Neuronal stem cell (in vitro differentiated cells): ENCODE data around the gene MYOF.

Experiments used
- DNase-seq: peaks from one replicate; pipeline ENCODE4 v3.0.0-alpha.2; 2013; ENCODE audit warnings: low spot score
- H2AFZ ChIP-seq: one replicate; pipeline ENCODE4 v1.6.1; 2013; ENCODE audit warnings: mild to moderate bottlenecking, low read length, inconsistent platforms
- H2AK5ac ChIP-seq: 2 replicates; pipeline ENCODE4 v1.6.1; 2013; ENCODE audit warnings: low read depth, mild to moderate bottlenecking, inconsistent platforms, low read length, moderate library complexity, mixed read lengths
- H2BK120ac ChIP-seq: 2 replicates; pipeline ENCODE4 v1.6.1; 2013; ENCODE audit warnings: low read depth, mild to moderate bottlenecking, inconsistent platforms, low read length, moderate library complexity, mixed read lengths
- H2BK12ac ChIP-seq: one replicate; pipeline ENCODE4 v1.6.1; 2013; ENCODE audit warnings: low read length, inconsistent platforms
- H2BK15ac ChIP-seq: 2 replicates; pipeline ENCODE4 v1.6.1; 2013; ENCODE audit warnings: mild to moderate bottlenecking, low read length, inconsistent platforms, mixed read lengths
- H2BK5ac ChIP-seq: one replicate; pipeline ENCODE4 v1.6.1; 2013; ENCODE audit warnings: inconsistent platforms, mild to moderate bottlenecking, low read length, moderate library complexity
- H3K14ac ChIP-seq: one replicate; pipeline ENCODE4 v1.6.1; 2013; ENCODE audit warnings: low read length, inconsistent platforms
- H3K18ac ChIP-seq: 2 replicates; pipeline ENCODE4 v1.6.1; 2013; ENCODE audit warnings: low read length, inconsistent platforms
- H3K23ac ChIP-seq: 2 replicates; pipeline ENCODE4 v1.6.1; 2013; ENCODE audit warnings: low read depth, mild to moderate bottlenecking, mixed read lengths, low read length, inconsistent platforms; ENCODE audit not compliant: poor library complexity
- H3K27ac ChIP-seq: replicated peaks from 3 replicates; pipeline ENCODE4 v1.5.1; 2013; ENCODE audit warnings: low read length, inconsistent platforms
- H3K27me3 ChIP-seq, 3 experiments: 2 replicates each; pipeline ENCODE4 v1.6.1; 2013; ENCODE audit warnings: low read length in 3 of 3, mild to moderate bottlenecking in 2 of 3, inconsistent platforms in 1 of 3, low read depth in 1 of 3, mixed read lengths in 1 of 3, moderate library complexity in 1 of 3; ENCODE audit not compliant: control insufficient read depth in 3 of 3, insufficient read depth in 3 of 3
- H3K36me3 ChIP-seq, 2 donors: replicated peaks in 1 of 2; 2 replicates each; pipeline ENCODE4 v1.6.1; 2013; ENCODE audit warnings: low read length in 2 of 2; ENCODE audit not compliant: control insufficient read depth in 2 of 2, insufficient read depth in 2 of 2
- H3K4ac ChIP-seq: 2 replicates; pipeline ENCODE4 v1.6.1; 2013; ENCODE audit warnings: inconsistent platforms, mild to moderate bottlenecking, low read length, moderate library complexity
- H3K4me1 ChIP-seq, 2 donors: 1 replicate in 1 of 2; 2 replicates in 1 of 2; pipeline ENCODE4 v1.6.1; 2013; ENCODE audit warnings: low read length in 2 of 2, low read depth in 1 of 2; ENCODE audit not compliant: control insufficient read depth in 2 of 2, insufficient read depth in 1 of 2
- H3K4me2 ChIP-seq: one replicate; pipeline ENCODE4 v1.6.1; 2013; ENCODE audit warnings: mild to moderate bottlenecking, low read length, inconsistent platforms; ENCODE audit not compliant: insufficient read depth, poor library complexity, severe bottlenecking
- H3K4me3 ChIP-seq, 2 donors: 2 replicates each; pipeline ENCODE4 v1.5.1; 2013; ENCODE audit warnings: low read length in 2 of 2, mild to moderate bottlenecking in 2 of 2, inconsistent platforms in 1 of 2, moderate library complexity in 1 of 2
- H3K79me1 ChIP-seq: one replicate; pipeline ENCODE4 v1.6.1; 2013; ENCODE audit warnings: low read depth, mild to moderate bottlenecking, inconsistent platforms, low read length, moderate library complexity
- H3K9ac ChIP-seq: one replicate; pipeline ENCODE4 v1.6.1; 2013; ENCODE audit warnings: mild to moderate bottlenecking, low read depth, low read length, inconsistent platforms; ENCODE audit not compliant: poor library complexity
- H3K9me3 ChIP-seq, 2 donors: replicated peaks in 1 of 2; 2 replicates each; pipeline versions ENCODE3 to v1.6.1; 2013; ENCODE audit warnings: low read length in 2 of 2, mild to moderate bottlenecking in 2 of 2, inconsistent platforms in 1 of 2, low read depth in 1 of 2, mixed read lengths in 1 of 2, moderate library complexity in 1 of 2; ENCODE audit not compliant: control insufficient read depth in 2 of 2, insufficient read depth in 1 of 2
- H4K8ac ChIP-seq: one replicate; pipeline ENCODE4 v1.6.1; 2013; ENCODE audit warnings: low read depth, mild to moderate bottlenecking, inconsistent platforms, low read length, moderate library complexity
- H4K91ac ChIP-seq: one replicate; pipeline ENCODE4 v1.6.1; 2013; ENCODE audit warnings: low read length, low read depth, mild to moderate bottlenecking, inconsistent platforms; ENCODE audit not compliant: poor library complexity
- WGBS, 2 donors: extraction: QIAGEN DNeasy Blood & Tissue Kit; methylation state at CpG; one replicate each; pipeline ENCODE4 v1.1.7; 2013; ENCODE audit warnings: missing lambda C conversion rate in 2 of 2, mixed read lengths in 1 of 2; ENCODE audit not compliant: insufficient read length in 2 of 2, insufficient replicate concordance in 1 of 2; ENCODE audit errors: extremely low coverage in 2 of 2; 5-methylcytosine and 5-hydroxymethylcytosine counted together

MYOF gene

DNA sequence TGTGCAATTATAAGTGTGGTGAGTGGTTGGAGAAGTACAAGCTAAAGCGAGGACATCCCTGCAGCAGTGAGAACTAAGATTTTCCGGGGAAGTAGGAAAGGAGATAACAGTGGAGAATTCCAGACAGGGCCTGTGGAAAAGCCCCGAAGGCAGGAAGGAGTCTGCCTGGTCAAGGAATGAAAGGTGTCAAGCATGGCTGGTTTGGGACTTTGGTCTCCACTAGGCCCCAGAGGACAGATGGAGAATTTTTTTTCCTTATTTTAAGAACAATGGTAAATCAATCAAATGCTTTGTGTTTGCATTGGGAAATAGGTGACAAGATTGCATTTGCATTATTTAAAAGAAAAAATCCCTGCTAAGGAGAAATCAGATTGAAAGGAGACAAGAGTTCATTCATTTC is 11.0 kb upstream of the MYOF start:
- Histone ChIP-seq H2BK15ac (no peak overlapping the region), H3K27ac (no peak overlapping the region), H3K18ac (no peak overlapping the region), H2BK5ac (no peak overlapping the region), H3K4me1 (peaks cover 0 to 3% of the 10 kb centered on the region in 2 donors), H3K27me3 (no peaks in the 10 kb centered on the region), H3K79me1 (no peaks in the 10 kb centered on the region), H3K9me3 (no peaks in the 10 kb centered on the region), H2BK12ac (no peak overlapping the region), H4K91ac (no peak overlapping the region), H3K9ac (no peak overlapping the region), H2BK120ac (no peak overlapping the region), H3K14ac (no peak overlapping the region), H3K23ac (no peak overlapping the region), H2AK5ac (no peak overlapping the region), H3K4me3 (no peak overlapping the region), H4K8ac (no peak overlapping the region), H3K4me2 (no peak overlapping the region), H3K36me3 (no peaks in the 10 kb centered on the region), H2AFZ (peak overlapping the region; percentile 47), H3K4ac (no peak overlapping the region)
- WGBS, 2 donors: no CpG with 5 or more reads among the region's 3 CpGs
- DNase-seq: no peak

DNA sequence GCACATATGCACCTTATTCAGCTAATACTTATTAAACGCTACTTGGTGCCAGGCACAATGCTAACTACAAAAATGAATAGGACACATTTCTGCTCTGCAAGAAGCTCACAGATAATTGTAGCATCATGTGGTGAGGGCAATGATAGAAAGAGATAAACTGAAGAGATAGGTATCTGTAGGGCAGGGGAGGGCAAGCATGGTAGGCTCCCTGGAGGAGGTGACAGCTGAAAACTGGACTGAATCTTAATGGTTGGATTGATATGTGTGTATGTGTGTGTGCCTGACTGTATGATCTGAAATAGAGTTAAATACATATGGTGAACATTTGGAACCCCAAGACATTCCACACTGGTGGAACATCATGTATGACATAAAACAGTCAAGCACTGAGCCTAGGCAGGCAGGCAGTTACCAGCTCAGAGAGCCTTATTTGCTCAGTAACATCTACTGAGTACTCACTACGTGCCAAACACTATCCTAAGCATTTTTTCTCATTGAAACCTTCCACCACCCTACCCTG is 9.5 kb upstream of the MYOF start:
- Histone ChIP-seq H4K8ac (no peak overlapping the region), H2BK12ac (no peak overlapping the region), H2BK5ac (no peak overlapping the region), H4K91ac (no peak overlapping the region), H2BK15ac (no peak overlapping the region), H3K27me3 (no peaks in the 10 kb centered on the region), H3K4me2 (no peak overlapping the region), H3K27ac (no peak overlapping the region), H3K4me3 (no peak overlapping the region), H3K4ac (no peak overlapping the region), H2BK120ac (no peak overlapping the region), H3K9me3 (no peaks in the 10 kb centered on the region), H3K9ac (no peak overlapping the region), H2AK5ac (no peak overlapping the region), H3K79me1 (no peaks in the 10 kb centered on the region), H2AFZ (no peak overlapping the region), H3K4me1 (peaks cover 0 to 3% of the 10 kb centered on the region in 2 donors), H3K14ac (no peak overlapping the region), H3K23ac (no peak overlapping the region), H3K18ac (no peak overlapping the region), H3K36me3 (no peaks in the 10 kb centered on the region)
- WGBS, 2 donors: no CpG with 5 or more reads among the region's 2 CpGs
- no peak for DNase-seq

DNA sequence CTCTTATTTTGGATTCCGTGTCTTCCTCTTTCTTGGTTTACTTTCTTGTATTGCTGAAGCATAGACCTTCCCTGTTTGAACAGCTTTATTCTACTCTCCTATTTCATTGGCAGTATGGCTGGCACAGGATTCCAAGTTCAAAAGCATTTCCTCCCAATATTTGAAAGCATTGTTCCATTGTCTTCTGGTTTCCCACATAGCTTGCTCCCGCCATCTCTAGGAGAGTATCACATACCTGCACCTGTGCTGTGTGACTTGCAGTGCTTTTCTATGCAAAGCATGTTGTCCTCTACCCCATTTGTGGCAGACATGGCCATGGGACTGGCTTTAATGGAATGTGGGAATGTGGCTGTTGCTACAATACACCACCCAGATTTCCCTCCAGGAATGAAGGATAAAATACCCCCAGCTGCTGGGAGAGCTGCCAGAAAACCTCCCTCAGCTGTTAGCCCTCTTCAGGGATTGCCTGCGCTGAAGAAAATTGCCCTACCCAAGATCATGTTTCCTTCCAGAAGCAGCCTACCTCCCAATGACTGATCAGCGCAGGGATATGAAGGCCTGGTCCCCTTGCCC is 6.9 kb upstream of the MYOF start:
- Histone ChIP-seq H3K9ac (no peak overlapping the region), H3K9me3 (no peaks in the 10 kb centered on the region), H3K4me2 (no peak overlapping the region), H2BK120ac (no peak overlapping the region), H3K4ac (no peak overlapping the region), H3K4me1 (no peaks in the 10 kb centered on the region), H2BK5ac (no peak overlapping the region), H2BK15ac (no peak overlapping the region), H4K91ac (no peak overlapping the region), H4K8ac (no peak overlapping the region), H3K18ac (no peak overlapping the region), H2AK5ac (no peak overlapping the region), H3K27me3 (no peaks in the 10 kb centered on the region), H2BK12ac (no peak overlapping the region), H3K4me3 (no peak overlapping the region), H3K36me3 (no peaks in the 10 kb centered on the region), H3K27ac (no peak overlapping the region), H3K23ac (no peak overlapping the region), H2AFZ (no peak overlapping the region), H3K14ac (no peak overlapping the region), H3K79me1 (no peaks in the 10 kb centered on the region)
- no peak for DNase-seq
- WGBS, 2 donors: no CpG with 5 or more reads among the region's 4 CpGs

GRCh38 chr10:93485690-93486089 is 3.6 kb upstream of the MYOF start:
- Histone ChIP-seq H2BK15ac (no peak overlapping the region), H4K91ac (no peak overlapping the region), H3K36me3 (no peaks in the 10 kb centered on the region), H3K4me3 (no peak overlapping the region), H2BK120ac (no peak overlapping the region), H3K14ac (no peak overlapping the region), H3K9ac (no peak overlapping the region), H3K27ac (no peak overlapping the region), H3K9me3 (no peaks in the 10 kb centered on the region), H2AK5ac (no peak overlapping the region), H3K4ac (no peak overlapping the region), H4K8ac (no peak overlapping the region), H2AFZ (no peak overlapping the region), H3K4me2 (no peak overlapping the region), H2BK12ac (no peak overlapping the region), H3K4me1 (peaks cover 0 to 2% of the 10 kb centered on the region in 2 donors), H3K18ac (no peak overlapping the region), H3K79me1 (no peaks in the 10 kb centered on the region), H3K27me3 (no peaks in the 10 kb centered on the region), H2BK5ac (no peak overlapping the region), H3K23ac (no peak overlapping the region)
- DNase-seq: no peak
- no CpG with 5 or more reads among the region's 1 CpG for whole genome bisulfite sequencing, 2 donors
